ENCODE data around the gene TNFRSF21. TPM values are rescaled to one million over a fixed set of nuclear protein-coding genes. Genes with fewer than 3 reads are reported as not detected.
"Not testable (repeated sequence)": the region's sequence is repeated elsewhere in the genome, so short reads cannot be mapped to it uniquely, and the experiment has no call there.

TNFRSF21 gene
- total RNA-seq, 2 experiments from 2014 or later = 2.3 to 2.5 TPM

DNA sequence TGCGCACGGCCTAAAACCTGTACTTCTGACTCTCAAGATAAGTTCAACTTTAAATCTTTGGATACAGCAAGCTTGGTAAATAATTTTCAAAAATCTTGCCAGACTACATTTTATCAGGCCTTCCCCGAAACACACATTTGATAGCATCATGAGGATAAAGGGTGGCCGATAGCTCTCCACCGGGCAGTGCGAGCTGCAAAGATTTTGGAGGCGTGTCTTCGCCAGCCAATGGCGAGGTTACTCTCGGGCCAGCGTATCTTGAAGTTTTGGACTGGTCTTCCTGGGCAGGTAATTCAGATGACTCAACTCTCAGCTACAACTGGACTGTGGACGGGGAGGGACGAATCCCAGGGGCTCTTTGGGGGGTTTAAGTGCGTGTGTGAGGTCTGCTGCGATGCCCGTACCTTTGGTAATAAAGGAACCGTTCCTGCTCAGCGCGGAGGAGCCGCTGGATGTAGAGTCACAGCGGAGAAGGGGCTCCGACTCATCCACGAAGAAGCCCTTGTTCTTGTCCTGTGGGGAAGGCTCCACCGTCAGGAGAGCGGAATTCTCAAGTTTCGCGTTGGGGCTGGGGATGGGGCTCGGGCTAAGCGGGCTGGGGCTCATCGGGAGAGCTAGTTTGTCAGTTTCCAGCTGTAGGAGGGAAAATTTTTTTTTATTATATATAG is 75.3 kb downstream of the TNFRSF21 start:
- no peak for DNase-seq
- Mint-ChIP-seq H3K27me3 (no peaks in the 10 kb centered on the region), H3K27ac (no peak overlapping the region), H3K4me1 (ENCODE audit: low read depth) (no peaks in the 10 kb centered on the region), H3K9me3 (no peaks in the 10 kb centered on the region), H3K36me3 (ENCODE audit: low read depth) (no peaks in the 10 kb centered on the region), H3K4me3 (no peak overlapping the region)
- ChIA-PET POLR2A (no interaction called here), CTCF (interaction anchor here (1.3 kb wide), 1 partner anchor 17 kb away, joined by 4 read pairs; no protein-coding TSS in a partner anchor)
- TF ChIP-seq CTCF (IDR thresholded peaks at IDR 0.05) = no peak
- no peak for ATAC-seq
- intact Hi-C loops (cut with micrococcal nuclease) = no loop called here

GRCh38 chr6:47231151-47231550 is 78.6 kb downstream of the TNFRSF21 start:
- CTCF ChIA-PET = no interaction called here
- no peaks in the 10 kb centered on the region for H3K4me1 Mint-ChIP-seq (ENCODE audit: low read depth)

GRCh38 chr6:47230579-47230978 is 79.1 kb downstream of the TNFRSF21 start:
- intact Hi-C loops (cut with micrococcal nuclease) = no loop called here
- no peaks in the 10 kb centered on the region for H3K4me1 Mint-ChIP-seq (ENCODE audit: low read depth)
- no peak for TF ChIP-seq CTCF (IDR thresholded peaks at IDR 0.05)
- no peaks in the 10 kb centered on the region for H3K27me3 Mint-ChIP-seq
- H3K4me3 Mint-ChIP-seq = no peak overlapping the region
- ChIA-PET CTCF (no interaction called here), POLR2A (no interaction called here)
- no peak for ATAC-seq
- no peaks in the 10 kb centered on the region for H3K36me3 Mint-ChIP-seq (ENCODE audit: low read depth)
- H3K27ac Mint-ChIP-seq = no peak overlapping the region
- no peak for DNase-seq
- no peaks in the 10 kb centered on the region for H3K9me3 Mint-ChIP-seq

More at GRCh38 chr6:47231151-47231550, 78.6 kb downstream of the TNFRSF21 start:
- ATAC-seq (no peak), DNase-seq (no peak)
- Mint-ChIP-seq H3K27me3 (no peaks in the 10 kb centered on the region), H3K27ac (no peak overlapping the region), H3K9me3 (no peaks in the 10 kb centered on the region), H3K4me3 (no peak overlapping the region), H3K36me3 (ENCODE audit: low read depth) (no peaks in the 10 kb centered on the region)
- intact Hi-C loops (cut with micrococcal nuclease) = no loop called here
- no peak for TF ChIP-seq CTCF (IDR thresholded peaks at IDR 0.05)
- POLR2A ChIA-PET = no interaction called here

- Mint-ChIP-seq H3K27me3 (no peaks in the 10 kb centered on the region), H3K4me1 (ENCODE audit: low read depth) (no peaks in the 10 kb centered on the region), H3K27ac (no peak overlapping the region), H3K4me3 (no peak overlapping the region), H3K9me3 (no peaks in the 10 kb centered on the region), H3K36me3 (ENCODE audit: low read depth) (no peaks in the 10 kb centered on the region)
- intact Hi-C loops (cut with micrococcal nuclease) = no loop called here
- ChIA-PET POLR2A (no interaction called here), CTCF (no interaction called here)
- no peak for DNase-seq
- no peak for TF ChIP-seq CTCF (IDR thresholded peaks at IDR 0.05)
- ATAC-seq = no peak
Measured at GRCh38 chr6:47229255-47229654, 80.5 kb downstream of the TNFRSF21 start.

DNA sequence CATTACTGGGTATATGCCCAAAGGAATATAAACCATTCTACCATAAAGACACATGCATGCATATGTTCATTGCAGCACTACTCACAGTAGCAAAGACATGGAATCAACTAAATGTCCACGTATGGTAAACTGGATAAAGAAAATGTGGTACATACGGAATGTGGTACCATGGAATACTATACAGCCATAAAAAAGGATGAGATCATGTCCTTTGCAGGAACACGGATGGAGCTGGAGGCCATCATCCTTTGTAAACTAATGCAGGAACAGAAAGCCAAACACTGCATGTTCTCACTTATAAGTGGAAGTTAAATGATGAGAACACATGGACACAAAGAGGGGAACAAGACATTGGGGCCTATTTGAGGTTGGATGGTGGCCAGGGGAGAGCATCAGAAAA is 81.6 kb downstream of the TNFRSF21 start:
- CTCF ChIA-PET; H3K4me1 Mint-ChIP-seq (ENCODE audit: low read depth); H3K27ac Mint-ChIP-seq; H3K4me3 Mint-ChIP-seq; POLR2A ChIA-PET; H3K36me3 Mint-ChIP-seq (ENCODE audit: low read depth); DNase-seq; H3K27me3 Mint-ChIP-seq; H3K9me3 Mint-ChIP-seq; ATAC-seq; intact Hi-C loops (cut with micrococcal nuclease): not testable (repeated sequence)

DNA sequence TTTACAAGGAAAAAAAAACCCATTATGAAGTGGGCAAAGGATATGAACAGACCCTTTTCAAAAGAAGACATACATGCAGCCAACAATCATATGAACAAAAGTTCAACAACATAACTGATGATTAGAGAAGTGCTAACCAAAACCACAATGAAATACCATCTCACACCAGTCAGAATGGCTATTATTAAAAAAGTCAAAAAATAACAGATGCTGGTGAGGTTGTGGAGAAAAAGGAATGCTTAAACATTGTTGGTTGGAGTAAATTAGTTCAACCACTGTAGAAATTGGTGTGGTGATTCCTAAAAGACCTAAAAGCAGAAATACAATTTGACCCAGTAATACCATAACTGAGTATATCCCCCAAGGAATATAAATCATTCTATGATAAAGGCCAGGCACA is 86.5 kb downstream of the TNFRSF21 start:
- DNase-seq; POLR2A ChIA-PET; H3K27ac Mint-ChIP-seq; H3K4me3 Mint-ChIP-seq; H3K9me3 Mint-ChIP-seq; H3K36me3 Mint-ChIP-seq (ENCODE audit: low read depth); H3K27me3 Mint-ChIP-seq; CTCF ChIA-PET; intact Hi-C loops (cut with micrococcal nuclease); ATAC-seq; H3K4me1 Mint-ChIP-seq (ENCODE audit: low read depth): not testable (repeated sequence)

Data from activated CD8-positive, alpha-beta T cell treated with anti-CD3 and anti-CD28 coated beads for 36 hours (primary cell).